ENCODE data around the gene IMPA2. TPM values are rescaled to one million over a fixed set of nuclear protein-coding genes. Genes with fewer than 3 reads are reported as not detected.
A peak's percentile ranks its signal among the peaks of the same experiment; 100 is the strongest.
"Not testable (repeated sequence)": the region's sequence is repeated elsewhere in the genome, so short reads cannot be mapped to it uniquely, and the experiment has no call there.

The IMPA2 gene
- total RNA-seq, 1 donor from 2014 or later: 10.9 TPM

GRCh38 chr18:11956371-11957308 is 24.7 kb upstream of the IMPA2 start:
- Mint-ChIP-seq H3K27ac (ENCODE audit: unreplicated experiment) (peak overlapping the region; percentile 45), H3K4me3 (ENCODE audit: unreplicated experiment) (no peak overlapping the region), H3K27me3 (ENCODE audit: low read depth) (no peaks in the 10 kb centered on the region), H3K36me3 (ENCODE audit: low read depth) (peaks cover 2% of the 10 kb centered on the region), H3K9me3 (ENCODE audit: low read depth) (peaks cover 15% of the 10 kb centered on the region), H3K4me1 (ENCODE audit: low read depth) (peaks cover 39% of the 10 kb centered on the region)
- no peak for DNase-seq (ENCODE audit: low spot score)
- no peak for TF ChIP-seq CTCF (IDR thresholded peaks at IDR 0.05)

- no peaks in the 10 kb centered on the region for H3K27me3 Mint-ChIP-seq (ENCODE audit: low read depth)
- H3K9me3 Mint-ChIP-seq (ENCODE audit: low read depth): peaks cover 15% of the 10 kb centered on the region
- TF ChIP-seq CTCF (IDR thresholded peaks at IDR 0.05): no peak
- peaks cover 2% of the 10 kb centered on the region for H3K36me3 Mint-ChIP-seq (ENCODE audit: low read depth)
- H3K4me1 Mint-ChIP-seq (ENCODE audit: low read depth): peaks cover 40% of the 10 kb centered on the region
- no peak for DNase-seq (ENCODE audit: low spot score)
- peak overlapping the region; percentile 67 for H3K27ac Mint-ChIP-seq (ENCODE audit: unreplicated experiment)
- H3K4me3 Mint-ChIP-seq (ENCODE audit: unreplicated experiment): no peak overlapping the region
Observed at GRCh38 chr18:11957636-11958035, 23.7 kb upstream of the IMPA2 start.

GRCh38 chr18:11959651-11960050 is 21.7 kb upstream of the IMPA2 start:
- H3K27ac Mint-ChIP-seq (ENCODE audit: unreplicated experiment); DNase-seq (ENCODE audit: low spot score); H3K4me3 Mint-ChIP-seq (ENCODE audit: unreplicated experiment); H3K36me3 Mint-ChIP-seq (ENCODE audit: low read depth); H3K27me3 Mint-ChIP-seq (ENCODE audit: low read depth): not testable (repeated sequence)
- peaks cover 46% of the 10 kb centered on the region for H3K4me1 Mint-ChIP-seq (ENCODE audit: low read depth)
- peaks cover 15% of the 10 kb centered on the region for H3K9me3 Mint-ChIP-seq (ENCODE audit: low read depth)

GRCh38 chr18:11960743-11961380 is 20.4 kb upstream of the IMPA2 start:
- Mint-ChIP-seq H3K27ac (ENCODE audit: unreplicated experiment) (no peak overlapping the region), H3K9me3 (ENCODE audit: low read depth) (peaks cover 11% of the 10 kb centered on the region), H3K36me3 (ENCODE audit: low read depth) (peaks cover 2% of the 10 kb centered on the region), H3K4me1 (ENCODE audit: low read depth) (peaks cover 34% of the 10 kb centered on the region), H3K4me3 (ENCODE audit: unreplicated experiment) (no peak overlapping the region), H3K27me3 (ENCODE audit: low read depth) (no peaks in the 10 kb centered on the region)
- no peak for DNase-seq (ENCODE audit: low spot score)
- no peak for TF ChIP-seq CTCF (IDR thresholded peaks at IDR 0.05)

GRCh38 chr18:11962597-11962996 is 18.7 kb upstream of the IMPA2 start:
- no peaks in the 10 kb centered on the region for H3K27me3 Mint-ChIP-seq (ENCODE audit: low read depth)
- no peak overlapping the region for H3K27ac Mint-ChIP-seq (ENCODE audit: unreplicated experiment)
- H3K4me3 Mint-ChIP-seq (ENCODE audit: unreplicated experiment): no peak overlapping the region
- no peak for TF ChIP-seq CTCF (IDR thresholded peaks at IDR 0.05)
- H3K36me3 Mint-ChIP-seq (ENCODE audit: low read depth): no peaks in the 10 kb centered on the region
- peaks cover 22% of the 10 kb centered on the region for H3K4me1 Mint-ChIP-seq (ENCODE audit: low read depth)
- no peak for DNase-seq (ENCODE audit: low spot score)
- peaks cover 2% of the 10 kb centered on the region for H3K9me3 Mint-ChIP-seq (ENCODE audit: low read depth)

All from chondrocyte (in vitro differentiated cells).